KMS-11 (cell line): Measurements from ENCODE around the gene STARD8.

Experiments
- H2AFZ ChIP-seq: fragments of 200-600 bp; sonication (generic); 2 replicates; pipeline ENCODE4 v1.6.1; 2016; ENCODE audit warnings: antibody characterized with exemption, mixed run types, low read depth
- H3K27ac ChIP-seq: fragments of 200-600 bp; sonication (generic); 2 replicates; pipeline ENCODE4 v1.6.1; 2016; ENCODE audit warnings: mild to moderate bottlenecking, mixed run types
- H3K27me3 ChIP-seq: fragments of 200-600 bp; sonication (generic); 2 replicates; pipeline ENCODE4 v1.6.1; 2017; ENCODE audit warnings: mild to moderate bottlenecking, low read depth, mixed run types, moderate library complexity; ENCODE audit not compliant: insufficient read depth
- H3K36me3 ChIP-seq: fragments of 200-600 bp; sonication (generic); 2 replicates; pipeline ENCODE4 v1.6.1; 2017; ENCODE audit warnings: mild to moderate bottlenecking, mixed run types; ENCODE audit not compliant: insufficient read depth
- H3K4me1 ChIP-seq: fragments of 200-600 bp; sonication (generic); 2 replicates; pipeline ENCODE4 v1.6.1; 2016; ENCODE audit warnings: mild to moderate bottlenecking, low read depth, mixed run types; ENCODE audit not compliant: poor library complexity, severe bottlenecking
- H3K4me2 ChIP-seq: fragments of 200-600 bp; sonication (generic); 2 replicates; pipeline ENCODE4 v1.7.0; 2016; ENCODE audit warnings: mild to moderate bottlenecking, mixed run types
- H3K4me3 ChIP-seq: fragments of 200-600 bp; sonication (generic); IDR thresholded peaks from 2 replicates; pipeline ENCODE4 v1.6.1; 2017; ENCODE audit warnings: low read depth, low read length, mixed read lengths; ENCODE audit not compliant: insufficient read depth
- H3K79me2 ChIP-seq: fragments of 200-600 bp; sonication (generic); 2 replicates; pipeline ENCODE4 v1.6.1; 2016; ENCODE audit warnings: low read depth, mixed run types; ENCODE audit not compliant: insufficient read depth
- H3K9ac ChIP-seq: fragments of 200-600 bp; sonication (generic); 2 replicates; pipeline ENCODE4 v1.6.1; 2016; ENCODE audit warnings: mild to moderate bottlenecking, mixed run types
- H4K20me1 ChIP-seq: fragments of 200-600 bp; sonication (generic); 2 replicates; pipeline ENCODE4 v1.6.1; 2016; ENCODE audit warnings: mild to moderate bottlenecking, mixed run types; ENCODE audit not compliant: insufficient read depth
- CTCF ChIP-seq: fragments of 200-600 bp; sonication (generic); conservative IDR thresholded peaks from 2 replicates; pipeline ENCODE4 v1.6.1; 2017; ENCODE audit warnings: low read depth, mild to moderate bottlenecking, antibody characterized with exemption, low read length, moderate library complexity, mixed read lengths

STARD8 gene

GRCh38 chrX:68648960-68649359, 1.5 kb downstream of the STARD8 start:
- H3K36me3 ChIP-seq, result no peaks in the 10 kb centered on the region
- no peak overlapping the region for H3K4me3 ChIP-seq
- H3K27ac ChIP-seq, result no peak overlapping the region
- no peaks in the 10 kb centered on the region for H4K20me1 ChIP-seq
- TF ChIP-seq CTCF, result no peak
- no peaks in the 10 kb centered on the region for H3K4me1 ChIP-seq
- no peaks in the 10 kb centered on the region for H3K79me2 ChIP-seq
- H3K27me3 ChIP-seq, result no peaks in the 10 kb centered on the region
- no peak overlapping the region for H2AFZ ChIP-seq
- no peak overlapping the region for H3K9ac ChIP-seq
- no peak overlapping the region for H3K4me2 ChIP-seq

GRCh38 chrX:68650491-68650890, 3.0 kb downstream of the STARD8 start:
- no peaks in the 10 kb centered on the region for H4K20me1 ChIP-seq

GRCh38 chrX:68651110-68651509, 3.6 kb downstream of the STARD8 start:
- Histone ChIP-seq H3K79me2 (no peaks in the 10 kb centered on the region), H2AFZ (no peak overlapping the region), H3K9ac (no peak overlapping the region), H3K27me3 (no peaks in the 10 kb centered on the region), H4K20me1 (no peaks in the 10 kb centered on the region), H3K4me2 (no peak overlapping the region), H3K36me3 (no peaks in the 10 kb centered on the region), H3K4me1 (no peaks in the 10 kb centered on the region), H3K4me3 (no peak overlapping the region), H3K27ac (no peak overlapping the region)
- no peak for TF ChIP-seq CTCF

More at GRCh38 chrX:68650491-68650890, 3.0 kb downstream of the STARD8 start:
- Histone ChIP-seq H3K9ac (no peak overlapping the region), H2AFZ (no peak overlapping the region), H3K79me2 (no peaks in the 10 kb centered on the region), H3K27ac (no peak overlapping the region), H3K36me3 (no peaks in the 10 kb centered on the region), H3K4me1 (no peaks in the 10 kb centered on the region), H3K4me3 (no peak overlapping the region), H3K27me3 (no peaks in the 10 kb centered on the region), H3K4me2 (no peak overlapping the region)
- TF ChIP-seq CTCF, result no peak

GRCh38 chrX:68652326-68653170, 5.1 kb downstream of the STARD8 start:
- Histone ChIP-seq H3K4me3 (no peak overlapping the region), H3K79me2 (no peaks in the 10 kb centered on the region), H4K20me1 (no peaks in the 10 kb centered on the region), H3K27me3 (no peaks in the 10 kb centered on the region), H3K4me2 (no peak overlapping the region), H3K4me1 (no peaks in the 10 kb centered on the region), H2AFZ (no peak overlapping the region), H3K27ac (no peak overlapping the region), H3K36me3 (no peaks in the 10 kb centered on the region), H3K9ac (no peak overlapping the region)
- no peak for TF ChIP-seq CTCF
